Caco-2 (cell line): Measurements from ENCODE around the gene NELFB. TPM values are rescaled to one million over a fixed set of nuclear protein-coding genes. Genes with fewer than 3 reads are reported as not detected.

Experiments used
- BruUV-seq: library from RNA; stranded (reverse); fragments of 400-500 nt; replicated peaks from 2 replicates; lab custom pipeline; 2021; lab: Mats Ljungman, UMichigan
- CTCF ChIA-PET: fragments of 300-600 bp; sonication (Branson Sonifier 250); formaldehyde crosslinking; loops from one replicate; lab custom pipeline; 2022; ENCODE audit warnings: antibody characterized with exemption; lab: Charles Lee
- POLR2A ChIA-PET: fragments of 300-600 bp; sonication (Branson Sonifier 250); formaldehyde crosslinking; loops from one replicate; lab custom pipeline; 2022; ENCODE audit warnings: antibody characterized with exemption; lab: Charles Lee
- DNase-seq, 2 experiments: peaks; one replicate each; pipeline versions ENCODE4 v3.0.0 to v3.0.0-alpha.2; 2020 to 2022
- H3K27me3 ChIP-seq: replicated peaks from 2 replicates; pipeline ENCODE4 v1.6.0; 2011; ENCODE audit warnings: low read length; ENCODE audit not compliant: control insufficient read depth, insufficient read depth
- H3K36me3 ChIP-seq: 2 replicates; pipeline ENCODE4 v1.5.1; 2011; ENCODE audit warnings: low read length; ENCODE audit not compliant: control insufficient read depth, insufficient read depth
- H3K4me1 ChIP-seq: fragments of 250-450 bp; sonication (Bioruptor Pico); 2 replicates; pipeline ENCODE4 v1.5.1; 2020; ENCODE audit warnings: mild to moderate bottlenecking
- H3K4me3 ChIP-seq: 2 replicates; pipeline ENCODE4 v1.5.1; 2011; ENCODE audit warnings: low read depth, mild to moderate bottlenecking, control low read depth, low read length
- H3K9me3 ChIP-seq: fragments of 250-450 bp; sonication (Bioruptor Pico); 2 replicates; pipeline ENCODE4 v1.5.1; 2020; ENCODE audit warnings: mild to moderate bottlenecking, moderate library complexity
- H3K27ac Mint-ChIP-seq: one replicate; pipeline ENCODE4 v1.8.0; 2022; ENCODE audit warnings: mixed read lengths; ENCODE audit not compliant: unreplicated experiment
- H3K27me3 Mint-ChIP-seq: one replicate; pipeline ENCODE4 v1.8.0; 2022; ENCODE audit warnings: mixed read lengths; ENCODE audit not compliant: insufficient read depth, unreplicated experiment
- H3K36me3 Mint-ChIP-seq: one replicate; pipeline ENCODE4 v1.8.0; 2022; ENCODE audit warnings: mild to moderate bottlenecking, mixed read lengths; ENCODE audit not compliant: insufficient read depth, unreplicated experiment
- H3K4me1 Mint-ChIP-seq: one replicate; pipeline ENCODE4 v1.8.0; 2022; ENCODE audit warnings: low read depth, mixed read lengths; ENCODE audit not compliant: unreplicated experiment
- H3K4me3 Mint-ChIP-seq: one replicate; pipeline ENCODE4 v1.8.0; 2022; ENCODE audit warnings: mild to moderate bottlenecking, moderate library complexity, mixed read lengths; ENCODE audit not compliant: unreplicated experiment
- H3K9me3 Mint-ChIP-seq: one replicate; pipeline ENCODE4 v1.8.0; 2022; ENCODE audit warnings: mixed read lengths; ENCODE audit not compliant: unreplicated experiment
- intact Hi-C: fragments of 100-400 bp; cut with micrococcal nuclease; formaldehyde crosslinking; loops from one replicate; pipeline ENCODE4 v1.10.0; 2022; ENCODE audit not compliant: unreplicated experiment
- total RNA-seq: library from RNA; stranded (reverse); gene quantifications from 2 replicates; pipeline ENCODE4 v1.2.3, GENCODE V29; 2022
- TF ChIP-seq, protein P1 (sequence below), 2 experiments: fragments of 200-600 bp in 1 of 2; IDR thresholded peaks; 1 replicate in 1 of 2; 2 replicates in 1 of 2; pipeline versions ENCODE4 v1.5.1 to v1.8.0; 2011 to 2022; ENCODE audit warnings: antibody characterized with exemption in 1 of 2, control low read depth in 1 of 2, inconsistent platforms in 1 of 2, low read depth in 1 of 2, low read length in 1 of 2, mild to moderate bottlenecking in 1 of 2, moderate library complexity in 1 of 2; ENCODE audit not compliant: insufficient read depth in 1 of 2, severe bottlenecking in 1 of 2, unreplicated experiment in 1 of 2

NELFB gene
- total RNA-seq, 1 experiment from 2014 or later = 79.1 TPM

DNA sequence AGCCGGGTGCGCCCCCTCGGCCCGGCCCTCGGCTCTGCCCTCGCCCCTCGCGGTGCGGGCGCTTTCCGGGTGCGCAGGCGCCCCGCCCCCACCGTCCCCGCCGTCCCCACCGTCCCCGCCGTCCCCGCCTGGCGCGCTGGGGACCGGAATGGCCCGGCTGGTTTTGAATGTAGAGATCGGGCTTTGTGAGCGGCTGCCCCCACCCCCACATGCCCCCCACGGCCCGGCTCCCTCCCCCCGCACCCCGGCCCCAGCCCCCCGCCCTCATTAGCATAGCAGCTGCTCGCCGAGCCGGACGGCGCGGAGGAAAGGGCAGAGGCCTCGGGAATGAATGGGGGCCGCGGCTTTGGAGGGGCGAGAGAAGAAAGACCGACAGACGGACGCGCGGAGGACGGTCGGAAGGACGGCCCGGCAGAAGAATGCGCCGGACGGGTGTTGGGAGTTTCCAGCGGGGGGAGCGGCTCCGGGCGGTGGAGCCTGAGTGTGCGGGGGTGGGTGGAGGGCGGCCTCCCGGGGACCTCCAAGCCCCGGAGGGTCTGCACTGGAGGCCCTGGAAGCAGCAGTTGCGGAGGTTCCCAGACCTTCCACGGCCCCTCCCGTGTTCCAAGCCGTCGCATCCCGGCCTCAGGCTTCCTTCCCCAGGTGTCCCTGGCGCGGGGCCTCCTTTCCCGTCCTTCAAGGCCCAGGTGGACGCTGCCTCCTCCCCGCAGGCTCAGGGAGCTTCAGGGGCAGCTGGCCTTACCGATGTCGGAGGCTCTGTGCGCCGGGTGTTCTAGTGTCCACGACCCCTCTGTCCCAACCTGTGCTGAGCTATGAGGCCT, 40.9 kb downstream of the NELFB start:
- POLR2A ChIA-PET = interaction anchor here (0.6 kb wide), 1 partner anchor 12 kb away, joined by 5 read pairs; no protein-coding TSS in a partner anchor
- Mint-ChIP-seq H3K9me3 (no peaks in the 10 kb centered on the region), H3K27ac (peak overlapping the region; percentile 74), H3K36me3 (peaks cover 34% of the 10 kb centered on the region), H3K4me3 (peak overlapping the region; percentile 73), H3K27me3 (no peaks in the 10 kb centered on the region), H3K4me1 (peaks cover 7% of the 10 kb centered on the region)
- BruUV-seq = no TSS peak
- TF ChIP-seq, protein P1, sequence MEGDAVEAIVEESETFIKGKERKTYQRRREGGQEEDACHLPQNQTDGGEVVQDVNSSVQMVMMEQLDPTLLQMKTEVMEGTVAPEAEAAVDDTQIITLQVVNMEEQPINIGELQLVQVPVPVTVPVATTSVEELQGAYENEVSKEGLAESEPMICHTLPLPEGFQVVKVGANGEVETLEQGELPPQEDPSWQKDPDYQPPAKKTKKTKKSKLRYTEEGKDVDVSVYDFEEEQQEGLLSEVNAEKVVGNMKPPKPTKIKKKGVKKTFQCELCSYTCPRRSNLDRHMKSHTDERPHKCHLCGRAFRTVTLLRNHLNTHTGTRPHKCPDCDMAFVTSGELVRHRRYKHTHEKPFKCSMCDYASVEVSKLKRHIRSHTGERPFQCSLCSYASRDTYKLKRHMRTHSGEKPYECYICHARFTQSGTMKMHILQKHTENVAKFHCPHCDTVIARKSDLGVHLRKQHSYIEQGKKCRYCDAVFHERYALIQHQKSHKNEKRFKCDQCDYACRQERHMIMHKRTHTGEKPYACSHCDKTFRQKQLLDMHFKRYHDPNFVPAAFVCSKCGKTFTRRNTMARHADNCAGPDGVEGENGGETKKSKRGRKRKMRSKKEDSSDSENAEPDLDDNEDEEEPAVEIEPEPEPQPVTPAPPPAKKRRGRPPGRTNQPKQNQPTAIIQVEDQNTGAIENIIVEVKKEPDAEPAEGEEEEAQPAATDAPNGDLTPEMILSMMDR (IDR thresholded peaks at IDR 0.05; ENCODE audit: insufficient read depth in 1 of 2, low read depth in 1 of 2, low read length in 1 of 2, severe bottlenecking in 1 of 2, unreplicated experiment in 1 of 2) = no peak
- Histone ChIP-seq H3K9me3 (no peaks in the 10 kb centered on the region), H3K27me3 (no peaks in the 10 kb centered on the region), H3K4me1 (peaks cover 30% of the 10 kb centered on the region), H3K4me3 (peak overlapping the region; percentile 42), H3K36me3 (no peaks in the 10 kb centered on the region)
- CTCF ChIA-PET = interaction anchor here (0.6 to 1.0 kb wide), 4 partner anchors 34 to 529 kb away, joined by 3 to 4 read pairs (median 4); no protein-coding TSS in a partner anchor
- intact Hi-C loops = loop anchor here (10.0 kb wide), 1 partner anchor 239 kb away; no protein-coding TSS in a partner anchor
- no peak for DNase-seq

DNA sequence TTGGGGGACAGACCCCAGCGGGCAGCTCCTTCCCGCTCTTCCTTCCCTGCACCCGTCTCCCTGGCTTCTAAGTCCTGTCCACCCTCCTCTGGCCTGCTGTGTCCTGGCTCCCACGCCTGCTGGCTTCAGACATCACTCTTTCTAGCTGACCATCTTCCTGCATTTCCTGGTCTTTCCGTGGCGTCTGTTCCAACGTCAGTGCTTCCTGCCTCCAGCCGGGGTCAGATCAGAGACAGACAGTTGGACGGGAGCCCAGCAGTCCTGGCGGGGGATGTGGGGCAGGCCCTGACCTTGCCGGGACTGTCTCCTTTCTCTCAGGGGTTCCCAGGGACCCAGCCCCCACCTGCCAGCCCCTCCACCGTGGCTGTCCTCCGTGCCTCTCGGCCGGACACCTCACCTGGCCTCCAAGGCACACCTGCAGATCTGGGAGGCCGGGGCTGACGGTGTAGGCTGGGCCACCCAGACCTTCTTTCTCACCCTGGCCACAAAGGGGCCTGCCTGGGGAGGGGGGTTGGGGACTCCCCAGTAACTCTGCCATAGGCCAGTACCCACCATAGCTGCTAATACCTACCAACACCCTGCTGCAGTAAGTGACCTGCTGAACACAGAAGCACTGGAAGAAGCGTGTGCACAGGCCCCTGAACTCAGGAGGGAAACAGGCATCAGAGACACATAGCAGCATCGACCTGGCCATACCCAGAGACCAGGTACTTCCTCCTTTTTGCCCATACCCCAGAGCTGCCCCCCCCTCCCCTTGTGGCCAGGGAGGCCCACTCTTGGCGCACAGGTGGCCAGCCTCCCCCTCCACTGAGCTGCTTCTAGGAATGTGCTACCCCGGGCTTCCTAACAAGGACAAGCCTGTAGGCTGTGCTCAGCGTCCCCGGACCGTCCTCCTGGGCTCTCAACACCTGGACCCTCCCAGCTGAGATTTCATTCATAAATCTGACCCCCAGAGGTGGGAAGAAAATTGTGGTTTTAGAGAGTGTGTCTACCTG, 41.8 kb downstream of the NELFB start:
- Histone ChIP-seq H3K36me3 (no peaks in the 10 kb centered on the region), H3K9me3 (no peaks in the 10 kb centered on the region), H3K4me1 (peaks cover 30% of the 10 kb centered on the region), H3K4me3 (no peak overlapping the region), H3K27me3 (no peaks in the 10 kb centered on the region)
- no peak for DNase-seq
- TF ChIP-seq, protein P1 (IDR thresholded peaks at IDR 0.05; ENCODE audit: insufficient read depth in 1 of 2, low read depth in 1 of 2, low read length in 1 of 2, severe bottlenecking in 1 of 2, unreplicated experiment in 1 of 2) = no peak
- H3K4me3 Mint-ChIP-seq = peak overlapping the region; percentile 73
- BruUV-seq = no TSS peak
- H3K27ac Mint-ChIP-seq = peak overlapping the region; percentile 74
- peaks cover 7% of the 10 kb centered on the region for H3K4me1 Mint-ChIP-seq
- ChIA-PET POLR2A (no interaction called here), CTCF (interaction anchor here (0.6 to 1.0 kb wide), 2 partner anchors 44 to 108 kb away, joined by 3 read pairs; partner anchors contain the start of genes ANAPC2 and SSNA1)
- H3K9me3 Mint-ChIP-seq = no peaks in the 10 kb centered on the region
- H3K36me3 Mint-ChIP-seq = peaks cover 42% of the 10 kb centered on the region
- intact Hi-C loops = loop anchor here (10.0 kb wide), 1 partner anchor 238 kb away; no protein-coding TSS in a partner anchor
- no peaks in the 10 kb centered on the region for H3K27me3 Mint-ChIP-seq

DNA sequence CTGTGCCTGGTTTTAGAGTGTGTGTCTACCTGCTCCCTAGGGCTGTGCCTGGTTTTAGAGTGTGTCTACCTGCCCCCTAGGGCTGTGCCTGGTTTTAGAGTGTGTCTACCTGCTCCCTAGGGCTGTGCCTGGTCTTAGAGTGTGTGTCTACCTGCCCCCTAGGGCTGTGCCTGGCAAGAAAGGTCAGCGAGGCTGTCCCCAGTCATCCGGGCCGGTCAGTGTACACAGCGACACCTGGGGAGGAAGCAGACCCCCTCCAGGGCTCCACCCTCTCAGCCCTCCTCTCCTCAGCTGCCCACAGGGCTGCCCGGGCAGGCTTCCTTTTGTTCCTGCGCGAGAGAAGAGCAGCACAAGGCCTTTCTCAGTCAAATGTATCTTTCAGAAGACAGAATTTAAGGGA, 42.8 kb downstream of the NELFB start:
- TF ChIP-seq, protein P1 (IDR thresholded peaks at IDR 0.05; ENCODE audit: insufficient read depth in 1 of 2, low read depth in 1 of 2, low read length in 1 of 2, severe bottlenecking in 1 of 2, unreplicated experiment in 1 of 2) = no peak
- intact Hi-C loops = loop anchor here (10.0 kb wide), 1 partner anchor 237 kb away; no protein-coding TSS in a partner anchor
- Mint-ChIP-seq H3K27ac (no peak overlapping the region), H3K27me3 (no peaks in the 10 kb centered on the region), H3K36me3 (peaks cover 47% of the 10 kb centered on the region), H3K4me1 (peaks cover 7% of the 10 kb centered on the region), H3K9me3 (no peaks in the 10 kb centered on the region), H3K4me3 (no peak overlapping the region)
- Histone ChIP-seq H3K36me3 (no peaks in the 10 kb centered on the region), H3K4me3 (no peak overlapping the region), H3K9me3 (no peaks in the 10 kb centered on the region), H3K27me3 (no peaks in the 10 kb centered on the region), H3K4me1 (peaks cover 27% of the 10 kb centered on the region)
- POLR2A ChIA-PET = no interaction called here
- no peak for DNase-seq
- CTCF ChIA-PET = no interaction called here
- BruUV-seq = no TSS peak
